ENCODE results near the gene UPK1A.

Gene UPK1A

GRCh38 chr19:35636651-35637050 lies 29.7 kb upstream of the UPK1A start:
- Mint-ChIP-seq H3K4me1 (no peaks in the 10 kb centered on the region), H3K27ac (no peak overlapping the region), H3K36me3 (ENCODE audit: low read depth) (peaks cover 43% of the 10 kb centered on the region), H3K9me3 (no peaks in the 10 kb centered on the region), H3K27me3 (ENCODE audit: low read depth) (no peaks in the 10 kb centered on the region), H3K4me3 (no peak overlapping the region)
- no peak for TF ChIP-seq CTCF (IDR thresholded peaks at IDR 0.05; ENCODE audit: unreplicated experiment in 3 of 3)

GRCh38 chr19:35637165-35637564 lies 29.2 kb upstream of the UPK1A start:
- no peaks in the 10 kb centered on the region for H3K27me3 Mint-ChIP-seq (ENCODE audit: low read depth)
- no peak overlapping the region for H3K4me3 Mint-ChIP-seq
- H3K27ac Mint-ChIP-seq: no peak overlapping the region
- H3K9me3 Mint-ChIP-seq: no peaks in the 10 kb centered on the region
- H3K4me1 Mint-ChIP-seq: no peaks in the 10 kb centered on the region
- H3K36me3 Mint-ChIP-seq (ENCODE audit: low read depth): peaks cover 38% of the 10 kb centered on the region
- TF ChIP-seq CTCF (IDR thresholded peaks at IDR 0.05; ENCODE audit: unreplicated experiment in 3 of 3): no peak

GRCh38 chr19:35639321-35639639 lies 27.0 kb upstream of the UPK1A start:
- peaks cover 28% of the 10 kb centered on the region for H3K36me3 Mint-ChIP-seq (ENCODE audit: low read depth)
- H3K27me3 Mint-ChIP-seq (ENCODE audit: low read depth): no peaks in the 10 kb centered on the region
- no peak for TF ChIP-seq CTCF (IDR thresholded peaks at IDR 0.05; ENCODE audit: unreplicated experiment in 3 of 3)
- no peaks in the 10 kb centered on the region for H3K4me1 Mint-ChIP-seq
- peak overlapping the region in 2 of 3 experiments; percentile 16 to 36 for H3K27ac Mint-ChIP-seq
- H3K4me3 Mint-ChIP-seq: peak overlapping the region in 2 of 3 experiments; percentile 15 to 45
- no peaks in the 10 kb centered on the region for H3K9me3 Mint-ChIP-seq

- Mint-ChIP-seq H3K27ac (peak overlapping the region in 2 of 3 experiments; percentile 16 to 36), H3K4me1 (peaks cover 2% of the 10 kb centered on the region), H3K36me3 (ENCODE audit: low read depth) (peaks cover 25% of the 10 kb centered on the region), H3K4me3 (peak overlapping the region; percentile 15 to 45 (median 17)), H3K9me3 (no peaks in the 10 kb centered on the region), H3K27me3 (ENCODE audit: low read depth) (no peaks in the 10 kb centered on the region)
- no peak for TF ChIP-seq CTCF (IDR thresholded peaks at IDR 0.05; ENCODE audit: unreplicated experiment in 3 of 3)
Measured at GRCh38 chr19:35639863-35640262, 26.5 kb upstream of the UPK1A start.

- Mint-ChIP-seq H3K4me3 (peak within 1 kb of the TSS; percentile 86 to 90 (median 90)), H3K27me3 (ENCODE audit: low read depth) (no peaks in the 10 kb centered on the region), H3K4me1 (peaks cover 7% of the 10 kb centered on the region), H3K9me3 (no peaks in the 10 kb centered on the region), H3K36me3 (ENCODE audit: low read depth) (peaks cover 13% of the 10 kb centered on the region), H3K27ac (peak within 1 kb of the TSS; percentile 42 to 90 (median 42))
- TF ChIP-seq CTCF (IDR thresholded peaks at IDR 0.05; ENCODE audit: unreplicated experiment in 3 of 3): no peak
Measured at GRCh38 chr19:35641515-35642151, 24.7 kb upstream of the UPK1A start, which contains the start of gene ETV2. TSS of gene ETV2 (plus strand) at chr19:35641745. CDS start at chr19:35642461, 716 bp downstream.

- H3K27ac Mint-ChIP-seq: peak overlapping the region in 2 of 3 experiments; percentile 42 to 51
- H3K27me3 Mint-ChIP-seq (ENCODE audit: low read depth): no peaks in the 10 kb centered on the region
- peaks cover 7% of the 10 kb centered on the region for H3K36me3 Mint-ChIP-seq (ENCODE audit: low read depth)
- no peak for TF ChIP-seq CTCF (IDR thresholded peaks at IDR 0.05; ENCODE audit: unreplicated experiment in 3 of 3)
- H3K9me3 Mint-ChIP-seq: no peaks in the 10 kb centered on the region
- H3K4me1 Mint-ChIP-seq: peaks cover 7% of the 10 kb centered on the region
- H3K4me3 Mint-ChIP-seq: peak overlapping the region; percentile 86 to 90 (median 90)
Measured at GRCh38 chr19:35642312-35642711, 24.0 kb upstream of the UPK1A start.

Data from nephron (organoid).